ENCODE data around the gene C1QL1. TPM values are rescaled to one million over a fixed set of nuclear protein-coding genes. Genes with fewer than 3 reads are reported as not detected.

C1QL1 gene
- total and polyA plus RNA-seq, 9 of the 15 experiments (the other 6 are each of a cell fraction or from before 2014, with no cell fraction given) = 0.07 to 0.12 (median 0.09) TPM; not detected in 6

GRCh38 chr17:44916781-44917241 lies 51.3 kb downstream of the C1QL1 start:
- CTCF ChIA-PET (ENCODE audit: low intra/inter-chr PET ratio) = no interaction called here
- no peak for ATAC-seq
- Histone ChIP-seq H4K20me1 (replicated peaks; ENCODE audit: control insufficient read depth, insufficient read depth, low read length) (0 out of 2 replicates have a peak, but pooled peaks cover 6% of the 10 kb centered on the region), H3K4me3 (no peak overlapping the region), H2AFZ (ENCODE audit: low read depth, low read length) (no peak overlapping the region), H3K27me3 (ENCODE audit: control insufficient read depth in 2 of 2, insufficient read depth in 2 of 2, low read length in 2 of 2) (peaks cover 2 to 19% of the 10 kb centered on the region in 2 experiments; a peak in 2 of 5 replicates), H3K36me3 (ENCODE audit: control insufficient read depth, insufficient read depth, low read length) (no peaks in the 10 kb centered on the region), H3K9me1 (ENCODE audit: control insufficient read depth, insufficient read depth, low read length) (no peaks in the 10 kb centered on the region), H3K79me2 (ENCODE audit: control insufficient read depth, insufficient read depth, low read length) (no peaks in the 10 kb centered on the region), H3K27ac (ENCODE audit: extremely low read depth, low read depth, low read length) (no peak overlapping the region), H3K9ac (ENCODE audit: insufficient read depth in 1 of 2, low read depth in 2 of 2, low read length in 2 of 2) (no peak overlapping the region), H3K9me3 (replicated peaks; ENCODE audit: control insufficient read depth, insufficient read depth, low read depth, low read length) (no peaks in the 10 kb centered on the region), H3K4me2 (ENCODE audit: insufficient read depth, low read length) (no peak overlapping the region), H3K4me1 (replicated peaks in 1 of 2; ENCODE audit: control insufficient read depth in 2 of 2, insufficient read depth in 2 of 2, low read length in 2 of 2) (peaks cover 7 to 20% of the 10 kb centered on the region in 2 experiments; a peak in 4 of 5 replicates)
- no peak for DNase-seq (ENCODE audit: extremely low read depth in 1 of 4, low spot score in 3 of 4)
- no TSS peak for BruUV-seq (replicated peaks)
- in situ Hi-C loops (cut with MboI) = loop anchor here (5.0 kb wide), 1 partner anchor 100 kb away; no protein-coding TSS in a partner anchor
- 46% methylated on average over 9 of the region's 10 CpGs for WGBS (ENCODE audit: insufficient coverage, low coverage, missing lambda C conversion rate)
- TF ChIP-seq DIDO1 (tag; IDR thresholded peaks at IDR 0.05; ENCODE audit: low read depth) (no peak), NCOA2 (IDR thresholded peaks at IDR 0.05; ENCODE audit: partially characterized antibody in 2 of 2) (no peak), IFI16 (CRISPR knock-in tag; IDR thresholded peaks at IDR 0.05) (no peak), USF2 (CRISPR knock-in tag; IDR thresholded peaks at IDR 0.05) (no peak), HNRNPUL1 (IDR thresholded peaks at IDR 0.05; ENCODE audit: low read length) (no peak), IRF1 (CRISPR knock-in tag; IDR thresholded peaks at IDR 0.05; ENCODE audit: borderline replicate concordance) (no peak)
- intact Hi-C loops (cut with micrococcal nuclease) = no loop called here
- no peak for FAIRE-seq
- POLR2A ChIA-PET = no interaction called here

Data from K562 (cell line).